DMS53 treated with DMSO at 0.1 percent for 48 hours (cell line): ENCODE measurements around the gene MPV17L.
A peak's percentile ranks its signal among the peaks of the same experiment; 100 is the strongest.
"Not testable (repeated sequence)": the region's sequence is repeated elsewhere in the genome, so short reads cannot be mapped to it uniquely, and the experiment has no call there.

Experiments used
- DNase-seq: peaks from one replicate; lab custom pipeline; 2025; ENCODE audit not compliant: unreplicated experiment; lab: John Stamatoyannopoulos, UW

Gene MPV17L

GRCh38 chr16:15395631-15396508 is at the start of gene MPV17L:
Gene MPV17L (plus strand): TSS chr16:15395754. CDS start chr16:15395898, 144 bp downstream.
- DNase-seq, result peak; percentile 10

GRCh38 chr16:15348721-15349120 is 46.8 kb upstream of the MPV17L start:
- DNase-seq, result not testable (repeated sequence)

DNA sequence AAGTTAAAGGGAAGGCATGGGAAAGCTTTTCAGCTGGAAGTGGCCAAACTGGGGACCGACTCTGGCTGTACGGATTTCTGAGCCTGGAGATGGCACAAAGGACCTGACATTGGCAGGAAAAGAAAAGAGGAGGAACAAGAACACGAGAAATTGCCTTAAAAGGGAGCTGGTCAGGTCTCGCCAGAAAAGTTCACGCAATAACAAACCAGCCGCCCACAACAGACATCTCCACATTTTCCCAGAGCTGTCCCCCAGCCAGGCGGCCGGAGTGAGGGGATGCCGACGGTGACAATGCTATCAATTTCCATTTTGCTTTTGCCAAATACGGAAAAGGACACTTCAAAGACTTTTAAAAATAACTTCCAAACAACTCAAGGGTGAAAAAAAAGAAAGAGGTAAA is 44.3 kb upstream of the MPV17L start:
- not testable (repeated sequence) for DNase-seq

DNA sequence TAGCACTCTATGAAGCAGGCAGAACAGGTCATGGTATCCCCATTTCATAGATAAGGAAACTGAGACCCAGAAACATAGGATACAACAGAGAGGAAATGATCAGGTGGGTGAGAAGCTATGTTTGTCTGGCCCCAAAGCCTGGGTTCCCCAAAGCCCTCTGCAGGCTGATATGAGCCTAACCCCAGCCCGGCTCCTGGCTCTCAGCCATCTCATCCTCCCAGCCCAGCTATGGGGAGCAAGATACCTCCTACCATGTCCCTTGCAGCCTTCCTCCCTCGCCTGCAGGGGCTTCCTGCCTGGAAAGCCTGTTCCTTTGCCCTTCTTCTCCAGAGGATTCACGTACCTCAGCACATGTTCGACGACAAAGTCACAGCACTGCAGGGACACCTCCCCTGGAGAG is 43.8 kb upstream of the MPV17L start:
- not testable (repeated sequence) for DNase-seq

GRCh38 chr16:15352852-15353251 is 42.7 kb upstream of the MPV17L start:
- not testable (repeated sequence) for DNase-seq

- DNase-seq, result not testable (repeated sequence)
Measured at GRCh38 chr16:15354846-15355245, 40.7 kb upstream of the MPV17L start.

DNA sequence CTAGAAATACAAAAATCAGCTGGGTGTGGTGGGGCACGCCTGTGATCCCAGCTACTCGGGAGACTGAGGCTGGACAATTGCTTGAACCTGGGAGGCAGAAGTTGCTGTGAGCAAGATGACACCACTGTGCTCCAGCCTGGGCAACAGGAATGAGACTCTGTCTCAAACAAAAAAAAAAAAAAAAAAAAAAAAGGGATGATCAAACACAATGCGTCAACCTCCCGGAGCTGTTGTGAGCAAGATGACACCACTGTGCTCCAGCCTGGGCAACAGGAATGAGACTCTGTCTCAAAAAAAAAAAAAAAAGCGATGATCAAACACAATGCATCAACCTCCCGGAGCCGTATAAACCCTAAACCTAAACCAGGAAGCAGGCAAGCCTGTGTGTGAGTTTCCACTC is 38.1 kb upstream of the MPV17L start:
- not testable (repeated sequence) for DNase-seq

GRCh38 chr16:15378194-15378593 is 17.4 kb upstream of the MPV17L start, which contains the start of gene NPIPA5:
Gene NPIPA5 (minus strand): TSS chr16:15378294. CDS start chr16:15378294, 0 bp downstream.
- not testable (repeated sequence) for DNase-seq

DNA sequence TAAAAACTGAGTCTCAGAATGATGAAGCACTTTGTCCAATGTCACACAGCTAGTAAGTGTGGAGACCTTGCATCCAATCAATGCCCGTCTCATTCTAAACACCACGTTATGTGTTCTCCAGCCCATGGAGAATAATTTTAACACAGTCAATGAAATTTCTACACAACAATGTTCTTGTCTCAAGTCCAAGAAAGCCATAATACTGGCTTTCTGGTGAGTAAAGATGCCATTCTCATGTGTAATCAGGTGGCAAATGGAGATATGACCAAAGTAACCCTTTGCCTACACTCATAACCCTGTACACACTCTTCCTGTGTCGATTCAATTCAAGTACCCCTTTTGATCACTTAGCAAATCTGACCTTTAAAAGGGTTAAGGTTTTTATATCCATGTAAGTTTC is 12.7 kb upstream of the MPV17L start:
- DNase-seq, result not testable (repeated sequence)

DNA sequence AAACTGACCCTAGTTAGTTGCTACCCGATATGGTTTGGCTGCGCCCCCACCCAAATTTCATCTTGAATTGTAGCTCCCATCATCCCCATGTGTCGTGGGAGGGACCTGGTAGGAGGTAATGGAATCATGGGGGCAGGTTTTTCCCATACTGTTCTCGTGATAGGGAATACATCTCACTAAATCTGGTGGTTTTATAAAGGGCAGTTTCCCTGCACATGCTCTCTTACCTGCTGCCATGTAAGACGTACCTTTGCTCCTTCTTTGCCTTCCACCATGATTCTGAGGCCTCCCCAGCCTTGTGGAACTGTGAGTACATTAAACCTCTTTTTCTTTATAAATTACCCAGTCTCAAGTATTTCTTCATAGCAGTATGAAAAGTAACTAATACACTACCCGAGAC is 7.5 kb upstream of the MPV17L start:
- DNase-seq, result not testable (repeated sequence)

- not testable (repeated sequence) for DNase-seq
Measured at GRCh38 chr16:15389916-15390315, 5.6 kb upstream of the MPV17L start.

DNA sequence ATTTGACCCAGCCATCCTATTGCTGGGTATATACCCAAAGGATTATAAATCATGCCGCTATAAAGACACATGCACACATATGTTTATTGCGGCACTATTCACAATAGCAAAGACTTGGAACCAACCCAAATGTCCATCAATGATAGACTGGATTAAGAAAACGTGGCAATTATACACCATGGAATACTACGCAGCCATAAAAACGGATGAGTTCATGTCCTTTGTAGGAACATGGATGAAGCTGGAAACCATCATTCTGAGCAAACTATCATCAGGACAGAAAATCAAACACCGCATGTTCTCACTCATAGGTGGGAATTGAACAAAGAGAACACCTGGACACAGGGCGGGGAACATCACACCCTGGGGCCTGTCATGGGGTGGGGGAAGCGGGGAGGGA is 2.5 kb upstream of the MPV17L start:
- DNase-seq, result not testable (repeated sequence)

- not testable (repeated sequence) for DNase-seq
Measured at GRCh38 chr16:15396509-15396829, 915 bp downstream of the MPV17L start.

DNA sequence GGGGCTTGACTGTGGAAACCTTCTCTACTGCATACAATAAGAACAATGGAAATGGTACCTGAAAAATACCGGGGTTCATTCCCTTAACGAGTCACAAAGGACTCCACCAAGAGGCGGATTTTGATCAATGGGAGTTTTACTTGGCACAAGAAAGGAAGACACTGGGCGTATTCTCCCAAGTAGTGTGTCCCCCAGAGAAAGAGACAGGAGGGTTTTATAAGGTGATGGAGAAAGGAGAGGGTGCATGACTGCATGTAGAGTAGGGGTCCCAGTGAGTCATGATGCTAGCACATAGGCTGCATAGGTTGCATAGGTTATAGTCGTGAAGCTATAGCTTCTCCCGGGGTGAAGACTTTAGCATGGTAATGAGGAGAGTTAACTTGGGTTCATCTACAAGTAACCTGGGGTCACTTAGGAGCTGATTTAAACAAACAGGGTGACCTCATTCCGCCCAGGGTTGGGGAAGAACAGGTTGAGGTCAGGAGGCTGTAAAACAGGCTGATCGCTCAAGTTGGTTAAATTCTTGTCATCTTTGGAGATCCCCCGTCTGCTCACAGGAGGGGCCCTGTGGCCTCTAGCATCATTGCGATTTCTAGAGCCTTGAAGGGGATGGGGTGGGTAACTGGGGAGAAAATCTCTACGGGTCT is 1.5 kb downstream of the MPV17L start:
- no peak for DNase-seq

- DNase-seq, result no peak
Measured at GRCh38 chr16:15398618-15399316, 3.2 kb downstream of the MPV17L start.

DNA sequence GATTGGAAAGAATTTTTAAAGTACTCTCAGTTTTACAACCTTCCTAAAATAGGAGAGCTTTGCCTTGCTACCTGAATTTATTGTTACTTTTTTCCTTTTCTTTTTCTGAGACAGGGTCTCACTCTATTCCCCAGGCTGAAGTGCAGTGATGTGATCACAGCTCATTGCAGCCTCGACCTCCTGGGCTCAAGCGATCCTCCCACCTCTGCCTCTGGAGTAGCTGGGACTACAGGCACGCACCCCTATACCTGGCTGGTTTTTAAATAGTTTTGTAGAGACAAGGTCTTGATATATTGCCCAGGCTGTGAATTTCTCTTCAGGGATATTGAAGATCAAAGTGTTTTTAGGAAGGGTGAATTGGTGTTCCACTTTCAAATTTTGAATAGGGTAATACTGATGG is 3.8 kb downstream of the MPV17L start:
- DNase-seq, result no peak

- not testable (repeated sequence) for DNase-seq
Measured at GRCh38 chr16:15400314-15400713, 4.8 kb downstream of the MPV17L start.

DNA sequence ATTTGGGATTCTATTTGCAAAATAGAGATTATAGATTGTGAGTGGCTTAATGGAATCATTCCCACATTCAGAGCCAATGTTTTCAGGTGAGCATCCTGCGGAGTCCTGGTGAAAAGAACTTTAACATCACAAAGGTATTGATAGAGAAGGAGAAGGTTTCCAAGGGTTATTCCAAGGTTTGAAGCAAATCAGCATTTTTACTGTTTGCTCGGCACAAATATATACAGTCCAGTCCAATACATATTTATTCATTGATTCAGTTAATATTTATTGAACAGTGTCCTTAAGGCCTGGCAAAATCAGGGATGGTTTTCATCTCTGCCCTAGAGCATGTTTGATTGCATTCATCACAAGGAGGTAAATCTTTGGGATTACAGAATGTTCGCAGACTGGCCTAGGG is 6.4 kb downstream of the MPV17L start:
- no peak for DNase-seq

DNA sequence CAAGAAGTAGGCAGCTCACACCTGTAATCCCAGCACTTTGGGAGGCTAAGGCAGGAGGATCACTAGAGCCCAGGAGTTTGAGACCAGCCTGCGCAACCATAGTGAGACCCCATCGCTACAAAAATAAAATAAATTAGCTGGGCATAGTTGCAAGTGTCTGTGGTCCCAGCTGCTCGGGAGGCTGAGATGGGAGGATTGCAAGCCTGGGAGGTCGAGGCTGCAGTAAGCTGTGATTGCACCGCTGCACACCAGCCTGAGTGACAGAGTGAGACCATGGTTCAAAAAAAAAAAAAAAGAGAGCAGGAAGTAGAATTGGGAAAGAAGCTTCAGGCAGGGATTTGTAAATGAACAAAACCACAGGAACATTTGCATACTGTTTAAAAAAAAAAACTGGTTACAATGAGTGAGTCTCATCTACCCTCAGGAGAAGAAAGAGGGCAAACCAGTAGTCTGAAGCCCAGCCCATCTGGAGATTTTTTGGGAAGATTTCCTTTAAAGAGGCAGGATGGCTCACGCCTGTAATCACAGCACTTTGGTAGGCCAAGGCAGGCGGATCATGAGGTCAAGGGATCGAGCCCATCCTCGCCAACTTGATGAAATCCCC is 7.9 kb downstream of the MPV17L start:
- no peak for DNase-seq

DNA sequence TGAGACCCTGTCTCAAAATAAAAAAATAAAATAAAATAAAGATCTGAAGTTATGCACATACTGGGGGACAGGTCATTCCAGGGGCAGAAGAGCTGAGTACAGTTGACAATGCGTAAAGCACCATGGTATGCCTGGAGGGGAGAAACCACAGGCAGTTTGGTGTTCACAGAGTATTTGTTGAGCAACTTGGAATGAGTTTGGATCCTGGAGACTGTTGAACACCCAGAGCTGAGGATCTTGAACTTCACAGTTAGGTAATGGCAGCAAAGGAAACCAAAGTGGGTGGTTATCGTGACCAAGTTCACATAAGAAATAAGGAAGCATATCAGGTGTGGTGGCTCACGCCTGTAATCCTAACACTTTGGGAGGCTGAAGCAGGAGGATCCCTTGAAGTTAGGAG is 8.5 kb downstream of the MPV17L start:
- DNase-seq, result not testable (repeated sequence)

- DNase-seq, result no peak
Measured at GRCh38 chr16:15404792-15405191, 9.2 kb downstream of the MPV17L start.
